ENCODE data around the gene CDKN1A. TPM values are rescaled to one million over a fixed set of nuclear protein-coding genes. Genes with fewer than 3 reads are reported as not detected.

CDKN1A gene
- total and polyA plus RNA-seq, 10 of the 15 experiments (the other 5 are each of a cell fraction or from before 2014, with no cell fraction given): 25.2 to 637 (median 216) TPM

GRCh38 chr6:36643977-36644376 lies 34.5 kb upstream of the CDKN1A start:
- no TSS peak for BruUV-seq (replicated peaks)
- WGBS (ENCODE audit: insufficient coverage, insufficient replicate concordance, low lambda C conversion rate, missing lambda C conversion rate): 81% methylated on average over 4 of the region's 4 CpGs
- Histone ChIP-seq H3K4me3 (no peak overlapping the region), H3K9ac (ENCODE audit: control insufficient read depth, insufficient read depth, low read length) (no peak overlapping the region), H3K4me1 (ENCODE audit: control insufficient read depth, insufficient read depth, low read length) (peaks cover 12% of the 10 kb centered on the region), H3K9me3 (replicated peaks; ENCODE audit: control insufficient read depth, insufficient read depth, low read length) (no peaks in the 10 kb centered on the region), H3K79me2 (ENCODE audit: control insufficient read depth, insufficient read depth, low read length) (no peaks in the 10 kb centered on the region), H4K20me1 (ENCODE audit: control insufficient read depth, insufficient read depth) (no peaks in the 10 kb centered on the region), H3K36me3 (ENCODE audit: control insufficient read depth in 2 of 2, insufficient read depth in 2 of 2, low read length in 1 of 2) (no peaks in the 10 kb centered on the region), H2AFZ (ENCODE audit: control insufficient read depth, low read depth, low read length) (no peak overlapping the region), H3K27me3 (replicated peaks in 1 of 2; ENCODE audit: control insufficient read depth in 2 of 2, insufficient read depth in 2 of 2, low read length in 1 of 2) (no peaks in the 10 kb centered on the region), H3K4me2 (ENCODE audit: control insufficient read depth, insufficient read depth) (no peak overlapping the region), H3K27ac (ENCODE audit: control insufficient read depth, insufficient read depth) (no peak overlapping the region)
- TF ChIP-seq CREM (IDR thresholded peaks at IDR 0.05; ENCODE audit: low read depth): no peak
- no peak for TF ChIP-seq ETV6 (conservative IDR thresholded peaks at IDR 0.05 in 1 of 2, IDR thresholded peaks at IDR 0.05 in 1 of 2; ENCODE audit: borderline replicate concordance in 1 of 2, low read depth in 1 of 2)
- no peak for TF ChIP-seq BRCA1 (IDR thresholded peaks at IDR 0.05; ENCODE audit: low read depth, low read length)
- TF ChIP-seq SPI1 (IDR thresholded peaks at IDR 0.05; ENCODE audit: borderline replicate concordance, insufficient read depth, low read depth, low read length): no peak
- TF ChIP-seq EP300 (IDR thresholded peaks at IDR 0.05; ENCODE audit: borderline replicate concordance in 1 of 2, control insufficient read depth in 1 of 2, low read depth in 2 of 2, low read length in 2 of 2): no peak
- TF ChIP-seq KAT2A (conservative IDR thresholded peaks at IDR 0.05; ENCODE audit: control insufficient read depth, low read depth, low read length): no peak
- TF ChIP-seq NRF1 (conservative IDR thresholded peaks at IDR 0.05; ENCODE audit: low read depth, low read length): no peak
- no peak for TF ChIP-seq CBX3 (IDR thresholded peaks at IDR 0.05; ENCODE audit: borderline replicate concordance, low read depth)
- TF ChIP-seq SIX5 (IDR thresholded peaks at IDR 0.05; ENCODE audit: low read depth, low read length, severe bottlenecking): no peak
- no peak for TF ChIP-seq BMI1 (IDR thresholded peaks at IDR 0.05; ENCODE audit: borderline replicate concordance)
- ChIA-PET RAD21 (ENCODE audit: unreplicated experiment) (interaction anchor here (1.0 to 2.7 kb wide), 4 partner anchors 14 to 39 kb away, joined by 3 to 10 read pairs (median 6); no protein-coding TSS in a partner anchor), CTCF (interaction anchor here (1.3 to 2.9 kb wide), 5 partner anchors 14 to 24 kb away, joined by 3 to 9 read pairs (median 3); no protein-coding TSS in a partner anchor), POLR2A (interaction anchor here (1.3 to 2.2 kb wide), 2 partner anchors 19 to 33 kb away, joined by 3 to 6 read pairs; no protein-coding TSS in a partner anchor), SMC1A (ENCODE audit: uncharacterized antibody, unreplicated experiment) (interaction anchor here (1.0 to 16.7 kb wide), 8 partner anchors 10 to 28 kb away, joined by 3 to 240 read pairs (median 7); partner anchors contain the start of gene CDKN1A)
- in situ Hi-C loops (cut with MboI): no loop called here
- intact Hi-C loops (cut with micrococcal nuclease; ENCODE audit: unreplicated experiment): no loop called here
- ATAC-seq (no peak), DNase-seq (ENCODE audit: low read depth, low spot score) (no peak), FAIRE-seq (no peak)
